MM.1S (cell line): ENCODE results near the gene ADAMTSL1.

Experiments
- DNase-seq: peaks from one replicate; pipeline ENCODE4 v3.0.0-alpha.2; 2015
- H2AFZ ChIP-seq: fragments of 300-600 bp; sonication (generic); 2 replicates; pipeline ENCODE4 v1.6.0; 2016; ENCODE audit warnings: antibody characterized with exemption, low read length
- H3F3A ChIP-seq: fragments of 300-600 bp; sonication (generic); 2 replicates; pipeline ENCODE4 v1.6.1; 2016; ENCODE audit warnings: mild to moderate bottlenecking, antibody characterized with exemption, low read length, moderate library complexity, mixed read lengths; ENCODE audit not compliant: insufficient read depth
- H3K27ac ChIP-seq: fragments of 300-600 bp; sonication (generic); 2 replicates; pipeline ENCODE4 v1.5.1; 2016; ENCODE audit warnings: mild to moderate bottlenecking, low read length
- H3K27me3 ChIP-seq: fragments of 300-600 bp; sonication (generic); replicated peaks from 2 replicates; pipeline ENCODE4 v1.6.0; 2016; ENCODE audit warnings: low read length; ENCODE audit not compliant: insufficient read depth
- H3K36me3 ChIP-seq: fragments of 300-600 bp; sonication (generic); replicated peaks from 2 replicates; pipeline ENCODE4 v1.6.1; 2016; ENCODE audit warnings: mild to moderate bottlenecking, low read length, mixed read lengths; ENCODE audit not compliant: insufficient read depth
- H3K4me1 ChIP-seq: fragments of 300-600 bp; sonication (generic); 2 replicates; pipeline ENCODE4 v1.6.1; 2016; ENCODE audit warnings: low read length, mixed read lengths
- H3K4me2 ChIP-seq: fragments of 300-600 bp; sonication (generic); 2 replicates; pipeline ENCODE4 v1.6.0; 2016; ENCODE audit warnings: low read depth, low read length
- H3K4me3 ChIP-seq: fragments of 300-600 bp; sonication (generic); 2 replicates; pipeline ENCODE4 v1.5.1; 2016; ENCODE audit warnings: low read length, mixed read lengths
- H3K79me2 ChIP-seq: fragments of 300-600 bp; sonication (generic); 2 replicates; pipeline ENCODE4 v1.6.1; 2016; ENCODE audit warnings: mixed run types, low read length, mixed read lengths
- H3K9ac ChIP-seq: fragments of 300-600 bp; sonication (generic); 2 replicates; pipeline ENCODE4 v1.6.1; 2016; ENCODE audit warnings: low read length, mixed read lengths
- H3K9me2 ChIP-seq: fragments of 300-600 bp; sonication (generic); replicated peaks from 2 replicates; pipeline ENCODE4 v1.6.1; 2016; ENCODE audit warnings: mild to moderate bottlenecking, low read length, mixed read lengths; ENCODE audit not compliant: insufficient read depth
- H3K9me3 ChIP-seq: fragments of 300-600 bp; sonication (generic); replicated peaks from 2 replicates; pipeline ENCODE4 v1.6.1; 2016; ENCODE audit warnings: mild to moderate bottlenecking, low read length, mixed read lengths; ENCODE audit not compliant: insufficient read depth
- H4K20me1 ChIP-seq: fragments of 300-600 bp; sonication (generic); 2 replicates; pipeline ENCODE4 v1.6.1; 2016; ENCODE audit warnings: mild to moderate bottlenecking, low read length, moderate library complexity, mixed read lengths; ENCODE audit not compliant: insufficient read depth
- CTCF ChIP-seq: fragments of 300-600 bp; sonication (generic); IDR thresholded peaks from 2 replicates; pipeline ENCODE4 v1.5.1; 2016; ENCODE audit warnings: antibody characterized with exemption, low read length, mixed read lengths
- EZH2 ChIP-seq: fragments of 300-600 bp; sonication (generic); optimal IDR thresholded peaks from 2 replicates; pipeline ENCODE3; 2017; ENCODE audit warnings: low read depth, mild to moderate bottlenecking, antibody characterized with exemption, low read length, mixed read lengths
- EZH2phosphoT487 ChIP-seq: fragments of 300-600 bp; sonication (generic); IDR thresholded peaks from 2 replicates; pipeline ENCODE4 v1.6.1; 2018; ENCODE audit warnings: antibody characterized with exemption, low read length

The ADAMTSL1 gene

GRCh38 chr9:18896531-18897179, 422.7 kb downstream of the ADAMTSL1 start:
- no peaks in the 10 kb centered on the region for H3K79me2 ChIP-seq
- H3K4me2 ChIP-seq = no peak overlapping the region
- no peaks in the 10 kb centered on the region for H3K36me3 ChIP-seq
- no peaks in the 10 kb centered on the region for H3K27me3 ChIP-seq
- H3K4me1 ChIP-seq = no peaks in the 10 kb centered on the region
- no peaks in the 10 kb centered on the region for H4K20me1 ChIP-seq
- H3K9me2 ChIP-seq = no peaks in the 10 kb centered on the region
- no peaks in the 10 kb centered on the region for H3K9me3 ChIP-seq
- DNase-seq = no peak
- TF ChIP-seq EZH2phosphoT487 (no peak), CTCF (no peak), EZH2 (no peak)
- H3F3A ChIP-seq = no peaks in the 10 kb centered on the region
- H2AFZ ChIP-seq = no peak overlapping the region
- H3K9ac ChIP-seq = no peak overlapping the region
- no peak overlapping the region for H3K27ac ChIP-seq
- H3K4me3 ChIP-seq = no peak overlapping the region

- H3K9ac ChIP-seq = no peak overlapping the region
These were observed 429.5 kb downstream of the ADAMTSL1 start for GRCh38 chr9:18903450-18903849.

GRCh38 chr9:18905028-18905882, 431.3 kb downstream of the ADAMTSL1 start:
- Histone ChIP-seq H3K4me3 (no peak overlapping the region), H3K4me1 (no peaks in the 10 kb centered on the region), H3K27me3 (no peaks in the 10 kb centered on the region), H3K9me2 (no peaks in the 10 kb centered on the region), H3K36me3 (no peaks in the 10 kb centered on the region), H3K9me3 (no peaks in the 10 kb centered on the region), H3K79me2 (no peaks in the 10 kb centered on the region), H3K27ac (no peak overlapping the region), H3F3A (no peaks in the 10 kb centered on the region), H4K20me1 (no peaks in the 10 kb centered on the region), H3K4me2 (no peak overlapping the region), H2AFZ (no peak overlapping the region), H3K9ac (no peak overlapping the region)
- no peak for DNase-seq
- no peak for TF ChIP-seq EZH2
- no peak for TF ChIP-seq CTCF
- no peak for TF ChIP-seq EZH2phosphoT487

More at GRCh38 chr9:18903450-18903849, 429.5 kb downstream of the ADAMTSL1 start:
- Histone ChIP-seq H4K20me1 (no peaks in the 10 kb centered on the region), H3K9me2 (no peaks in the 10 kb centered on the region), H3K4me1 (no peaks in the 10 kb centered on the region), H3K27ac (no peak overlapping the region), H3K36me3 (no peaks in the 10 kb centered on the region), H3F3A (no peaks in the 10 kb centered on the region), H3K79me2 (no peaks in the 10 kb centered on the region), H3K9me3 (no peaks in the 10 kb centered on the region), H3K4me2 (no peak overlapping the region), H3K27me3 (no peaks in the 10 kb centered on the region), H3K4me3 (no peak overlapping the region), H2AFZ (no peak overlapping the region)
- no peak for TF ChIP-seq EZH2phosphoT487
- no peak for TF ChIP-seq EZH2
- no peak for TF ChIP-seq CTCF
- no peak for DNase-seq
